Endodermal cell (in vitro differentiated cells): Measurements from ENCODE around the gene DPP6. TPM values are rescaled to one million over a fixed set of nuclear protein-coding genes. Genes with fewer than 3 reads are reported as not detected.

ENCODE experiments used
- DNase-seq: peaks from one replicate; pipeline ENCODE4 v3.0.0-alpha.2; 2017
- H3K27ac ChIP-seq: 2 replicates; pipeline ENCODE4 v1.5.1; 2013; ENCODE audit warnings: mild to moderate bottlenecking, low read depth, low read length, moderate library complexity
- H3K27me3 ChIP-seq: 2 replicates; pipeline ENCODE4 v1.6.1; 2013; ENCODE audit warnings: mild to moderate bottlenecking, low read length, moderate library complexity; ENCODE audit not compliant: insufficient read depth, control insufficient read depth, poor library complexity, severe bottlenecking
- H3K36me3 ChIP-seq: 2 replicates; pipeline ENCODE4 v1.7.0; 2013; ENCODE audit warnings: mild to moderate bottlenecking, low read length, moderate library complexity; ENCODE audit not compliant: control insufficient read depth, insufficient read depth
- H3K4me1 ChIP-seq: one replicate; pipeline ENCODE4 v1.7.0; 2013; ENCODE audit warnings: low read length; ENCODE audit not compliant: control insufficient read depth, insufficient read depth
- H3K4me3 ChIP-seq: 2 replicates; pipeline ENCODE4 v1.5.1; 2013; ENCODE audit warnings: mild to moderate bottlenecking, low read length, moderate library complexity
- H3K9ac ChIP-seq: 2 replicates; pipeline ENCODE4 v1.6.1; 2013; ENCODE audit warnings: mild to moderate bottlenecking, low read length, moderate library complexity; ENCODE audit not compliant: poor library complexity, severe bottlenecking; ENCODE audit errors: extremely low read depth
- H3K9me3 ChIP-seq: 2 replicates; pipeline ENCODE4 v1.6.1; 2013; ENCODE audit warnings: mild to moderate bottlenecking, low read length, moderate library complexity; ENCODE audit not compliant: control insufficient read depth
- H3K27ac Mint-ChIP-seq: 2 replicates; pipeline ENCODE4 v1.8.0; 2020; ENCODE audit warnings: mixed read lengths
- H3K27me3 Mint-ChIP-seq: 2 replicates; pipeline ENCODE4 v1.8.0; 2021; ENCODE audit warnings: mild to moderate bottlenecking, mixed read lengths; ENCODE audit not compliant: insufficient read depth
- H3K36me3 Mint-ChIP-seq: 2 replicates; pipeline ENCODE4 v1.8.0; 2020; ENCODE audit warnings: low read depth, mixed read lengths
- H3K4me1 Mint-ChIP-seq: 2 replicates; pipeline ENCODE4 v1.8.0; 2020; ENCODE audit warnings: mixed read lengths
- H3K4me3 Mint-ChIP-seq: 2 replicates; pipeline ENCODE4 v1.8.0; 2020; ENCODE audit warnings: mild to moderate bottlenecking, moderate library complexity, mixed read lengths
- H3K9me3 Mint-ChIP-seq: 2 replicates; pipeline ENCODE4 v1.8.0; 2020; ENCODE audit warnings: mild to moderate bottlenecking, mixed read lengths
- CTCF ChIP-seq: fragments of 200-600 bp; sonication (generic); conservative IDR thresholded peaks from 2 replicates; pipeline ENCODE4 v1.5.0; 2021; ENCODE audit warnings: antibody characterized with exemption, mild to moderate bottlenecking
- WGBS, 2 experiments: methylation state at CpG; one replicate each; pipeline versions ENCODE4 v1.1.5 to v1.1.7; 2013; ENCODE audit warnings: missing lambda C conversion rate in 2 of 2, mixed read lengths in 1 of 2; ENCODE audit not compliant: insufficient coverage in 1 of 2, insufficient read length in 1 of 2; 5-methylcytosine and 5-hydroxymethylcytosine counted together
- total RNA-seq, 2 donors: library from RNA; stranded (reverse); fragmentation: NEBNext Ultra II Directional in 1 of 2; extraction: Animal tissue kit (Norgen Biotek cat#: 25700) in 1 of 2; gene quantifications; 2 replicates in 1 of 2; 3 replicates in 1 of 2; pipeline ENCODE4 v1.2.1, GENCODE V29; 2021

Gene DPP6
- total RNA-seq, 2 donors from 2014 or later: 1.7 to 3.0 TPM

GRCh38 chr7:154383045-154383444 is 330.8 kb downstream of the DPP6 start:
- H3K4me1 ChIP-seq: no peaks in the 10 kb centered on the region
- no peaks in the 10 kb centered on the region for H3K36me3 Mint-ChIP-seq
- no peak overlapping the region for H3K4me3 Mint-ChIP-seq
- H3K9me3 Mint-ChIP-seq: no peaks in the 10 kb centered on the region
- H3K9ac ChIP-seq: no peak overlapping the region
- no peaks in the 10 kb centered on the region for H3K36me3 ChIP-seq
- H3K27me3 Mint-ChIP-seq: peaks cover 1% of the 10 kb centered on the region
- no peaks in the 10 kb centered on the region for H3K9me3 ChIP-seq
- no peak for TF ChIP-seq CTCF
- no peak overlapping the region for H3K27ac ChIP-seq
- no peak for DNase-seq
- H3K4me1 Mint-ChIP-seq: peaks cover 7% of the 10 kb centered on the region
- no peak overlapping the region for H3K27ac Mint-ChIP-seq
- no peak overlapping the region for H3K4me3 ChIP-seq
- 92 to 100% methylated on average over 1 to 2 of the region's 3 CpGs for WGBS, 2 experiments
- H3K27me3 ChIP-seq: no peaks in the 10 kb centered on the region

GRCh38 chr7:154385214-154385613 is 333.0 kb downstream of the DPP6 start:
- Histone ChIP-seq H3K9ac (no peak overlapping the region), H3K36me3 (no peaks in the 10 kb centered on the region), H3K4me3 (no peak overlapping the region), H3K27ac (no peak overlapping the region), H3K27me3 (no peaks in the 10 kb centered on the region), H3K9me3 (no peaks in the 10 kb centered on the region), H3K4me1 (no peaks in the 10 kb centered on the region)
- Mint-ChIP-seq H3K4me3 (no peak overlapping the region), H3K9me3 (no peaks in the 10 kb centered on the region), H3K27me3 (peaks cover 1% of the 10 kb centered on the region), H3K36me3 (no peaks in the 10 kb centered on the region), H3K4me1 (peaks cover 7% of the 10 kb centered on the region), H3K27ac (no peak overlapping the region)
- WGBS, 2 experiments: 93% methylated on average over 8 of the region's 8 CpGs; no CpG with 5 or more reads in 1 of the 2 experiments
- TF ChIP-seq CTCF: no peak
- DNase-seq: no peak

GRCh38 chr7:154387252-154387651 is 335.1 kb downstream of the DPP6 start:
- no peaks in the 10 kb centered on the region for H3K9me3 ChIP-seq
- no peak overlapping the region for H3K4me3 Mint-ChIP-seq
- no peak overlapping the region for H3K27ac Mint-ChIP-seq
- peaks cover 7% of the 10 kb centered on the region for H3K4me1 Mint-ChIP-seq
- peaks cover 4% of the 10 kb centered on the region for H3K27me3 Mint-ChIP-seq
- no peak overlapping the region for H3K4me3 ChIP-seq
- H3K36me3 Mint-ChIP-seq: no peaks in the 10 kb centered on the region
- no peaks in the 10 kb centered on the region for H3K9me3 Mint-ChIP-seq
- no peak for DNase-seq
- no peak overlapping the region for H3K27ac ChIP-seq
- H3K4me1 ChIP-seq: no peaks in the 10 kb centered on the region
- no peak for TF ChIP-seq CTCF
- H3K27me3 ChIP-seq: no peaks in the 10 kb centered on the region
- no peaks in the 10 kb centered on the region for H3K36me3 ChIP-seq
- no peak overlapping the region for H3K9ac ChIP-seq
